Kidney (tissue), 14 donors: Measurements from ENCODE around the gene PIGM. TPM values are rescaled to one million over a fixed set of nuclear protein-coding genes. Genes with fewer than 3 reads are reported as not detected.

Experiments used
- DNase-seq, 5 donors: peaks; one replicate each; pipeline ENCODE4 v3.0.0-alpha.2; 2013 to 2020
- FAIRE-seq: peaks from 2 replicates; lab custom pipeline; 2012; peaks lifted over from hg19 to GRCh38; lab: Jason Lieb, UNC
- H3K27ac ChIP-seq, 2 donors: one replicate each; pipeline ENCODE4 v1.7.0; 2013; ENCODE audit warnings: low read depth in 2 of 2, low read length in 2 of 2, inconsistent platforms in 1 of 2
- H3K27me3 ChIP-seq: one replicate; pipeline ENCODE4 v1.7.1; 2013; ENCODE audit warnings: low read length, inconsistent platforms; ENCODE audit not compliant: control insufficient read depth, insufficient read depth
- H3K36me3 ChIP-seq, 3 donors: one replicate each; pipeline versions ENCODE4 v1.7.0 to v1.7.1; 2013; ENCODE audit warnings: low read length in 3 of 3, control low read depth in 1 of 3, inconsistent platforms in 1 of 3; ENCODE audit not compliant: insufficient read depth in 3 of 3, control insufficient read depth in 2 of 3
- H3K4me1 ChIP-seq, 3 donors: one replicate each; pipeline versions ENCODE4 v1.7.0 to v1.7.1; 2013; ENCODE audit warnings: low read length in 3 of 3, inconsistent platforms in 1 of 3, low read depth in 1 of 3; ENCODE audit not compliant: control insufficient read depth in 2 of 3, insufficient read depth in 2 of 3
- H3K4me3 ChIP-seq, 3 donors: one replicate each; pipeline versions ENCODE4 v1.7.0 to v1.8.1; 2013; ENCODE audit warnings: low read length in 3 of 3, control low read depth in 1 of 3, inconsistent platforms in 1 of 3
- H3K9ac ChIP-seq, 3 donors: one replicate each; pipeline versions ENCODE4 v1.7.0 to v1.7.1; 2013; ENCODE audit warnings: low read length in 3 of 3, control low read depth in 1 of 3, inconsistent platforms in 1 of 3
- H3K9me3 ChIP-seq, 3 donors: one replicate each; pipeline versions ENCODE4 v1.7.0 to v1.7.1; 2013; ENCODE audit warnings: low read length in 3 of 3, control low read depth in 1 of 3, inconsistent platforms in 1 of 3; ENCODE audit not compliant: control insufficient read depth in 2 of 3, insufficient read depth in 1 of 3
- CTCF ChIP-seq: IDR thresholded peaks from 3 replicates; pipeline ENCODE4 v1.5.1; 2012; ENCODE audit warnings: mild to moderate bottlenecking, moderate library complexity, borderline replicate concordance; ENCODE audit not compliant: insufficient read depth; ENCODE audit errors: extremely low read depth
- intact Hi-C: fragments of 100-400 bp; cut with DNase I; formaldehyde crosslinking; loops from one replicate; pipeline ENCODE4 v1.11.1; 2022
- polyA plus RNA-seq: library from polyadenylated mRNA; stranded (reverse); fragments of 350-450 nt; fragmentation: Illumina TruSeq; extraction: RNeasy Lipid Tissue Mini Kit (QIAGEN cat#74804); gene quantifications from one replicate; pipeline ENCODE4 v1.2.3, GENCODE V29; 2014; ENCODE audit warnings: low read depth, low replicate concordance; ENCODE audit not compliant: insufficient read depth
- total RNA-seq: library from RNA; stranded (reverse); fragmentation: NEBNext Ultra II Directional; extraction: Animal tissue kit (Norgen Biotek cat#: 25700); gene quantifications from one replicate; pipeline ENCODE4 v1.2.1, GENCODE V29; 2021
- donor health status: control.
- donor health status: control.
- donor health status: control.
- donor health status: control.
- donor health status: control.
- donor health status: DM: yes; HTN: yes; CAD: no.
- donor health status: Normal renal cell carcinoma (clear cell type).

Gene PIGM
- total and polyA plus RNA-seq, 2 donors from 2014 or later, result 3.3 to 8.5 TPM

GRCh38 chr1:159996653-159997052, 35.1 kb downstream of the PIGM start:
- Histone ChIP-seq H3K27me3 (no peaks in the 10 kb centered on the region), H3K36me3 (no peaks in the 10 kb centered on the region), H3K4me1 (no peaks in the 10 kb centered on the region), H3K9ac (no peak overlapping the region), H3K4me3 (no peak overlapping the region), H3K9me3 (no peaks in the 10 kb centered on the region), H3K27ac (no peak overlapping the region)
- FAIRE-seq (no peak), DNase-seq (no peak)
- TF ChIP-seq CTCF, result no peak
- intact Hi-C loops, result no loop called here

DNA sequence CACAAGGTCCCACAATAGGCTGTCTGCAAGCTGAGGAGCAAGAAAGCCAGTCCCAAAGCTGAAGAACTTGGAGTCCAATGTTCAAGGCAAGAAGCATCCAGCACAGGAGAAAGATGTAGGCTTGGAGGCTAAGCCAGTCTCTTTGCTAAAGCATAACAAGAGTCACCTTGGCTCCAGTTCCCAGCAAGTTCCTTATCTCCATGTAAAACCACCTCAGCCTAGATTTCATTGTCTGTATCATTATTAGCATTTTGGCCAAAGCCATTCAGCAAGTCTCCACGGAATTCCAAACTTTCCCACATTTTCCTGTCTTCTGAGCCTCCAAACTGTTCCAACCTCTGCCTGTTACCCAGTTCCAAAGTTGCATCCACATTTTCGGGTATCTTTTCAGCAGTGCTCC, 36.9 kb downstream of the PIGM start:
- no peak overlapping the region for H3K4me3 ChIP-seq
- no peak overlapping the region for H3K9ac ChIP-seq
- no peak for TF ChIP-seq CTCF
- H3K36me3 ChIP-seq, result no peaks in the 10 kb centered on the region
- H3K27ac ChIP-seq, result no peak overlapping the region
- H3K27me3 ChIP-seq, result no peaks in the 10 kb centered on the region
- FAIRE-seq, result no peak
- H3K9me3 ChIP-seq, result no peaks in the 10 kb centered on the region
- intact Hi-C loops, result no loop called here
- no peaks in the 10 kb centered on the region for H3K4me1 ChIP-seq
- DNase-seq, result no peak

GRCh38 chr1:159993911-159994310, 37.9 kb downstream of the PIGM start:
- FAIRE-seq, result no peak
- Histone ChIP-seq H3K27me3 (no peaks in the 10 kb centered on the region), H3K9me3 (no peaks in the 10 kb centered on the region), H3K4me1 (no peaks in the 10 kb centered on the region), H3K4me3 (no peak overlapping the region), H3K9ac (no peak overlapping the region), H3K27ac (no peak overlapping the region), H3K36me3 (no peaks in the 10 kb centered on the region)
- TF ChIP-seq CTCF, result no peak
- no peak for DNase-seq
- intact Hi-C loops, result no loop called here

DNA sequence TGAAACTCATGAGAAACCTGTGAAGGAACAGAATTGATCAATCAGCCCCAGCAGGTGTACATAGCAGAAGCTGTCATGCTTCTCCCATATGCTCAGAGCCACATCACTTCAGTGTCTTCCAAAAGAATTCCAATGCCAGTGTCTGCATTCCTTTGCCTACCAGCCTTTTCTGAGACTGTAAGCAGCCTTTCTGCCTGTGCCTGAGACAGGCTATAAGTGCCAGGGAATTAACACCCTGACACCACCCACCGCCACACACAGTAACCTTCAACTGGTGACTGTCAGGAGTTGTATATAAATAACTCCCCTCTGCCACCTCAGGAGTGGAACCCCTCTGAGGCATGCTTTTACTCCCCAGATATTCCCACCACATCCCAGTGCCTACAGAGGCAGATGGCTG, 39.6 kb downstream of the PIGM start:
- DNase-seq (peak in 1 of 5 donors; percentile 12), FAIRE-seq (no peak)
- no peaks in the 10 kb centered on the region for H3K9me3 ChIP-seq
- H3K9ac ChIP-seq, result no peak overlapping the region
- H3K4me3 ChIP-seq, result no peak overlapping the region
- no peaks in the 10 kb centered on the region for H3K27me3 ChIP-seq
- no peaks in the 10 kb centered on the region for H3K4me1 ChIP-seq
- H3K36me3 ChIP-seq, result no peaks in the 10 kb centered on the region
- TF ChIP-seq CTCF, result no peak
- no peak overlapping the region for H3K27ac ChIP-seq
- intact Hi-C loops, result no loop called here
